HG03139 (cell line): ENCODE measurements around the gene LCE3E.
"Not testable (repeated sequence)": the region's sequence is repeated elsewhere in the genome, so short reads cannot be mapped to it uniquely, and the experiment has no call there.

Experiments
- ATAC-seq: cut with Tn5 transposase; IDR thresholded peaks from one replicate; pipeline ENCODE4 v1.9.1; 2021; ENCODE audit not compliant: unreplicated experiment

LCE3E gene

GRCh38 chr1:152566681-152567080, at the start of gene LCE3E:
Gene LCE3E (minus strand): TSS chr1:152566780. CDS start chr1:152566208, 572 bp downstream.
- ATAC-seq = no peak

GRCh38 chr1:152613511-152613910, 46.9 kb upstream of the LCE3E start, which contains the start of gene LCE3B:
Gene LCE3B (plus strand): TSS chr1:152613811. CDS start chr1:152613811, 0 bp downstream.
- no peak for ATAC-seq

- no peak for ATAC-seq
Observed at GRCh38 chr1:152599934-152600333, 33.4 kb upstream of the LCE3E start, which contains the start of gene LCE3C. Gene LCE3C (plus strand): TSS chr1:152600234. CDS start chr1:152600732, 498 bp downstream.

- ATAC-seq = no peak
Observed at GRCh38 chr1:152596986-152597385, 30.4 kb upstream of the LCE3E start.

- no peak for ATAC-seq
Observed at GRCh38 chr1:152585586-152585985, 19.0 kb upstream of the LCE3E start.

- ATAC-seq = no peak
Observed at GRCh38 chr1:152582647-152583046, 16.1 kb upstream of the LCE3E start.

- ATAC-seq = no peak
Observed at GRCh38 chr1:152580433-152580832, 13.9 kb upstream of the LCE3E start, which contains the start of gene LCE3D. Gene LCE3D (minus strand): TSS chr1:152580516. CDS start chr1:152579936, 580 bp downstream.

- not testable (repeated sequence) for ATAC-seq
Observed at GRCh38 chr1:152579526-152579925, 12.9 kb upstream of the LCE3E start.

GRCh38 chr1:152577168-152577567, 10.6 kb upstream of the LCE3E start:
- no peak for ATAC-seq

- ATAC-seq = no peak
Observed at GRCh38 chr1:152565535-152566215, 905 bp downstream of the LCE3E start.

- no peak for ATAC-seq
Observed at GRCh38 chr1:152565115-152565514, 1.5 kb downstream of the LCE3E start.

- not testable (repeated sequence) for ATAC-seq
Observed at GRCh38 chr1:152548358-152548757, 18.2 kb downstream of the LCE3E start.

- ATAC-seq = no peak
Observed at GRCh38 chr1:152546704-152547103, 19.9 kb downstream of the LCE3E start.

GRCh38 chr1:152543820-152544219, 22.8 kb downstream of the LCE3E start:
- ATAC-seq = no peak

- ATAC-seq = no peak
Observed at GRCh38 chr1:152539901-152540300, 26.7 kb downstream of the LCE3E start.

- ATAC-seq = no peak
Observed at GRCh38 chr1:152537496-152537895, 29.1 kb downstream of the LCE3E start.

GRCh38 chr1:152535774-152536173, 30.8 kb downstream of the LCE3E start:
- ATAC-seq = no peak

- no peak for ATAC-seq
Observed at GRCh38 chr1:152533327-152533938, 33.1 kb downstream of the LCE3E start.

- ATAC-seq = no peak
Observed at GRCh38 chr1:152525080-152525641, 41.4 kb downstream of the LCE3E start.

- ATAC-seq = no peak
Observed at GRCh38 chr1:152520561-152521090, 46.0 kb downstream of the LCE3E start.

GRCh38 chr1:152519851-152520250, 46.7 kb downstream of the LCE3E start:
- ATAC-seq = no peak
